SU-DHL-6 (cell line): Measurements from ENCODE around the gene PGBD5.

Source experiments
- EZH2phosphoT487 ChIP-seq: fragments of 200-600 bp; sonication (generic), shearing (Covaris generic); conservative IDR thresholded peaks from 2 replicates; pipeline ENCODE4 v1.6.1; 2018; ENCODE audit warnings: mild to moderate bottlenecking, antibody characterized with exemption, low read length, moderate library complexity, mixed read lengths
- TF ChIP-seq, protein P1 (sequence below): fragments of 200-600 bp; sonication (generic); IDR thresholded peaks from one replicate; pipeline ENCODE4 v1.5.1; 2017; ENCODE audit warnings: antibody characterized with exemption, mild to moderate bottlenecking, low read length, moderate library complexity; ENCODE audit not compliant: insufficient read depth, poor library complexity, severe bottlenecking

GRCh38 chr1:230422221-230422981 lies 3.7 kb downstream of the PGBD5 start:
- TF ChIP-seq, protein P1, sequence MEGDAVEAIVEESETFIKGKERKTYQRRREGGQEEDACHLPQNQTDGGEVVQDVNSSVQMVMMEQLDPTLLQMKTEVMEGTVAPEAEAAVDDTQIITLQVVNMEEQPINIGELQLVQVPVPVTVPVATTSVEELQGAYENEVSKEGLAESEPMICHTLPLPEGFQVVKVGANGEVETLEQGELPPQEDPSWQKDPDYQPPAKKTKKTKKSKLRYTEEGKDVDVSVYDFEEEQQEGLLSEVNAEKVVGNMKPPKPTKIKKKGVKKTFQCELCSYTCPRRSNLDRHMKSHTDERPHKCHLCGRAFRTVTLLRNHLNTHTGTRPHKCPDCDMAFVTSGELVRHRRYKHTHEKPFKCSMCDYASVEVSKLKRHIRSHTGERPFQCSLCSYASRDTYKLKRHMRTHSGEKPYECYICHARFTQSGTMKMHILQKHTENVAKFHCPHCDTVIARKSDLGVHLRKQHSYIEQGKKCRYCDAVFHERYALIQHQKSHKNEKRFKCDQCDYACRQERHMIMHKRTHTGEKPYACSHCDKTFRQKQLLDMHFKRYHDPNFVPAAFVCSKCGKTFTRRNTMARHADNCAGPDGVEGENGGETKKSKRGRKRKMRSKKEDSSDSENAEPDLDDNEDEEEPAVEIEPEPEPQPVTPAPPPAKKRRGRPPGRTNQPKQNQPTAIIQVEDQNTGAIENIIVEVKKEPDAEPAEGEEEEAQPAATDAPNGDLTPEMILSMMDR, result no peak
- TF ChIP-seq EZH2phosphoT487, result no peak
